Thyroid gland (tissue), 4 donors: ENCODE results near the gene KLKB1. TPM values are rescaled to one million over a fixed set of nuclear protein-coding genes. Genes with fewer than 3 reads are reported as not detected.

Experiments
- DNase-seq, 2 donors: peaks; one replicate each; pipeline ENCODE4 v3.0.0-alpha.2; 2019
- H3K27ac ChIP-seq, 3 donors: fragments of 200-600 bp; sonication (generic); 1 replicate in 2 of 3; 2 replicates in 1 of 3; pipeline ENCODE4 v1.5.1; 2016 to 2019; ENCODE audit warnings: mild to moderate bottlenecking in 1 of 3, moderate library complexity in 1 of 3
- H3K27me3 ChIP-seq: fragments of 200-600 bp; sonication (generic); one replicate; pipeline ENCODE4 v1.5.1; 2019
- H3K36me3 ChIP-seq, 2 donors: fragments of 200-600 bp; sonication (generic); one replicate each; pipeline ENCODE4 v1.5.1; 2016 to 2019
- H3K4me1 ChIP-seq, 2 donors: fragments of 200-600 bp; sonication (generic); one replicate each; pipeline ENCODE4 v1.5.1; 2017 to 2019
- H3K4me3 ChIP-seq, 3 donors: fragments of 200-600 bp; sonication (generic); replicated peaks in 1 of 3; 1 replicate in 2 of 3; 2 replicates in 1 of 3; pipeline ENCODE4 v1.5.1; 2016; ENCODE audit warnings: mild to moderate bottlenecking in 1 of 3
- H3K9me3 ChIP-seq: fragments of 200-600 bp; sonication (generic); one replicate; pipeline ENCODE4 v1.5.1; 2017
- CTCF ChIP-seq, 6 experiments: fragments of 200-600 bp in 3 of 6; fragments of 450-650 bp in 3 of 6; sonication (generic) in 3 of 6; IDR thresholded peaks; one replicate each; pipeline ENCODE4 v1.5.1; 2016 to 2019; ENCODE audit warnings: antibody characterized with exemption in 6 of 6, mild to moderate bottlenecking in 2 of 6, inconsistent platforms in 1 of 6, moderate library complexity in 1 of 6
- POLR2A ChIP-seq, 2 donors: fragments of 450-650 bp; IDR thresholded peaks; one replicate each; pipeline ENCODE4 v1.6.1; 2017; ENCODE audit warnings: antibody characterized with exemption in 2 of 2, mild to moderate bottlenecking in 2 of 2, moderate library complexity in 1 of 2
- WGBS, 2 donors: methylation state at CpG; one replicate each; pipeline ENCODE4 v1.1.5; 2017; 5-methylcytosine and 5-hydroxymethylcytosine counted together
- intact Hi-C: fragments of 100-400 bp; cut with DNase I; formaldehyde crosslinking; loops from one replicate; pipeline ENCODE4 v1.15.1; 2023
- total RNA-seq, 4 donors: library from RNA; depleted of rRNA; stranded (reverse); fragments of >200 nt; gene quantifications; one replicate each; pipeline ENCODE4 v1.2.3, GENCODE V29; 2016

The KLKB1 gene
- total RNA-seq, 4 donors from 2014 or later = 1.2 to 11.8 (median 2.3) TPM; not detected in 1

DNA sequence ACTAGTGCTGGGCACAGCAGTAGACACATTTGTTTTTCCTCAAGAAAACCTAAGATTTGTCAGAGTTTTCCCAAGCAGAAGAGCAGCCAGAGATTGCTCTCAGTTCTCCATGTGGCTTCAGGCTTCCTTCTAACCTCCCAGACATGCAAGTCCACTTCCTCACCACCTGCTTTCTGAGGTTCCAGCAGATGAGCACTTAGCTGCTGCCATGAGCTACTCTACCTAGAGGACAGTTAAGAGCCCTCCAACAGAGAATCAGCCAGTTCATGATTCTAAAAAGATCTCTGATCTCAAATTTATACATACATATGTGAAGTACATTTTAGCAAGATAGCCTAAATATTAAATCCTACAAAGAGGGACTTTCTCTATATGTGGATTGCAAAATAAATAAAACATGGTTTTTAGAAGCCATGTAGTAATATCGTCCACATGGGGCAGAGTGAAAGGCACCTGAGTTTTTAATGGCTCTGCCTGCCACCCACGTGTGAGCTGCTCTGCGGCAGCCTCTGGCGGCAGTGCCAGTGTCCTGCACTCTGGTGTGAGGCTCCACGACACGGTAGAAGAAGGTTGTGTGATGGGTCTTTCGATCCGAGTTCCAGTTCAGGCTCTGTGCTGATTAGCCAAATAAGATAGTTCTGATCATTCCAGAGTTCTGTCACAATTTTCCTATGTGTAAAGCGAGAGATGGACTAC, 25.6 kb upstream of the KLKB1 start:
- Histone ChIP-seq H3K27ac (no peak overlapping the region), H3K9me3 (no peaks in the 10 kb centered on the region), H3K4me1 (peaks cover 0 to 5% of the 10 kb centered on the region in 2 donors), H3K27me3 (no peaks in the 10 kb centered on the region), H3K4me3 (no peak overlapping the region), H3K36me3 (no peaks in the 10 kb centered on the region)
- WGBS, 2 donors = 47 to 55% methylated on average over 9 of the region's 9 CpGs
- DNase-seq = peak; percentile 31 to 37
- peak; percentile 10 to 59 (median 50) for TF ChIP-seq CTCF (IDR thresholded peaks at IDR 0.05)
- no peak for TF ChIP-seq POLR2A (IDR thresholded peaks at IDR 0.05)
- intact Hi-C loops = no loop called here

DNA sequence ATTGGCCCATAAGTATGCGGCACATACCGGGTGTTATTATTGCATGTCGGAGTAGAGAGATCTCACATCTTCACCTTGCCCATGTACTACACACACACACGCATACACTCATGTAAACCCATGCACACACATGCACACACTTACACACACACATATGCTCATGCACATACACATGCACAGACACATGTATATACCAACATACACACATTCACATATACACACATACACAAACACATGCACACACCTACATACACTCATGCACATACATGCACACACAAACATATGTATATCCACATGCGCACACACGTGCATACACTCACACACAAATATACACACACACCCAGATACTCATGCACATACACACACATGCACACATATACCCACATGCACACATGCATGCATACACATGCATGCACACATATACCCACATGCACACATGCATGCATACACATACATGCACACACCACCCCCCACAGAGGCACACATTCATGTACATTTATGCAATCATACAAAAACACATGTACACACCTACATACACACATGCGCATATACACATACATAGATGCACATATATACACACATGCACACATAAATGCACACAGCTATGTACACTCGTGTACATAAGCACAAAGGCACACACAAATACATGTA, 24.7 kb upstream of the KLKB1 start:
- 89 to 94% methylated on average over 8 of the region's 8 CpGs for WGBS, 2 donors
- intact Hi-C loops = no loop called here
- Histone ChIP-seq H3K27me3 (no peaks in the 10 kb centered on the region), H3K4me1 (peaks cover 0 to 5% of the 10 kb centered on the region in 2 donors), H3K9me3 (no peaks in the 10 kb centered on the region), H3K36me3 (no peaks in the 10 kb centered on the region), H3K4me3 (no peak overlapping the region), H3K27ac (no peak overlapping the region)
- TF ChIP-seq CTCF (IDR thresholded peaks at IDR 0.05) (no peak), POLR2A (IDR thresholded peaks at IDR 0.05) (no peak)
- DNase-seq = no peak

DNA sequence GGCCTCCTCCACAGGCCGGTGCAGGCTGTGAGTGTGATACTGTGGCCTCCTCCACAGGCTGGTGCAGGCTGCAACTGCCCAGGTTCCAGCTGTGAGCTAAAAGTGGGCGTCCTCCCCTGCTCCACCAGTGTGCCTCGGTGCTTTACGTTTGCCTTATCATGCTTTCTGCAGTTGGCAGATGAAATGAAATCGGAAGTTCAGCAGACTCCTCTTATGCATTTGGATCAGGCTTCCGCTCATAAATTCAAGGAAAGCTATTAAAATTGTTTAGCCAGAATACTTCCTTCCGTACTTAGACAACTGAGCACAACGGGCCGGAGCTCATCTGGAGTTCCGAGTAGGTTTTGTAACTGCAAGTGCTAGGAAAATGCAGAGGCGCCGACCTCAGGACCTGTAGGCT, 23.9 kb upstream of the KLKB1 start:
- whole genome bisulfite sequencing, 2 donors = 75 to 87% methylated on average over 9 to 12 of the region's 12 CpGs
- no peak for DNase-seq
- Histone ChIP-seq H3K27ac (no peak overlapping the region), H3K27me3 (no peaks in the 10 kb centered on the region), H3K4me1 (peaks cover 0 to 5% of the 10 kb centered on the region in 2 donors), H3K9me3 (no peaks in the 10 kb centered on the region), H3K4me3 (no peak overlapping the region), H3K36me3 (no peaks in the 10 kb centered on the region)
- intact Hi-C loops = no loop called here
- TF ChIP-seq POLR2A (IDR thresholded peaks at IDR 0.05) = no peak
- TF ChIP-seq CTCF (IDR thresholded peaks at IDR 0.05) = no peak

DNA sequence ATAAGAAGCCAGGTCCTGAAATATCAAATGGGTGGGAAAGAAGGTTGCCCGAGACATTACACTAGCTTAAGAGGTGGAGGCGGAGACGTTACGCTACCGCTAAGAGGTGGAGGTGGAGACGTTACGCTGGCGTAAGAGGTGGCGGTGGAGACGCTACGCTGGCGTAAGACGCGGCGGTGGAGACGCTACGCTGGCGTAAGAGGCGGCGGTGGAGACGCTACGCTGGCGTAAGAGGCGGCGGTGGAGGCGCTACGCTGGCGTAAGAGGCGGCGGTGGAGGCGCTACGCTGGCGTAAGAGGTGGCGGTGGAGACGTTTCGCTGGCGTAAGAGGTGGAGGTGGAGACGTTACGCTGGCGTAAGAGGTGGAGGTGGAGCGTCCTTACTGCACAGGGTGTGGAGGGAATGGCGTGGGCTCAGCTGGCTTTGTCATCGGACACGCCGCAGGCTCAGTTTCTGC, 23.2 kb upstream of the KLKB1 start:
- no peak for TF ChIP-seq CTCF (IDR thresholded peaks at IDR 0.05)
- TF ChIP-seq POLR2A (IDR thresholded peaks at IDR 0.05) = no peak
- intact Hi-C loops = no loop called here
- Histone ChIP-seq H3K4me1 (peaks cover 0 to 5% of the 10 kb centered on the region in 2 donors), H3K9me3 (no peaks in the 10 kb centered on the region), H3K4me3 (peak overlapping the region in 1 of 3 donors; percentile 8), H3K27me3 (no peaks in the 10 kb centered on the region), H3K27ac (peak overlapping the region in 1 of 3 donors; percentile 34), H3K36me3 (peaks cover 0 to 5% of the 10 kb centered on the region in 2 donors)
- DNase-seq = peak in 1 of 2 donors; percentile 57
- 71 to 85% methylated on average over 45 of the region's 45 CpGs for WGBS, 2 donors

DNA sequence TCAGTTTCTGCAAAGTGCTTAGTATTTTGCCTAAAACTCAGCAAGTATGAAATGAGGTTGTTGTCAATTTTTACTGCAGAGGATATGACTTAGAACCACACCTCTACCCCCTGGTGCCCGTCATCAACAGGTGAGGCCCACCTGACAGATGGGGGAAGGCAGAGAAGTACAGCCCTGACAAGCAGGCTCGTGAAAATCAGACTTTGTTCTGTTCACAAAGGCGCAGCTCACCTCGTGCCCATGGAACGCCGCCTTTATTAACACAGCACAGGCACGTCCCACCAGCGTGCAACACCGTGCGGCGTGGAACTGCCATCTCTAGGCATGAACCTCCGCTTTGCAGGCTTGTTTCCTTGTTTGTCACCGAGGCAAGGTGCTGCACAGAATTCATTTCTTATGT, 22.6 kb upstream of the KLKB1 start:
- intact Hi-C loops = no loop called here
- H3K27me3 ChIP-seq = no peaks in the 10 kb centered on the region

More for the DNA sequence above, 22.6 kb upstream of the KLKB1 start:
- 92 to 96% methylated on average over 13 of the region's 13 CpGs for WGBS, 2 donors
- peaks cover 0 to 5% of the 10 kb centered on the region in 2 donors for H3K4me1 ChIP-seq
- H3K27ac ChIP-seq = peak overlapping the region in 1 of 3 donors; percentile 34
- peaks cover 0 to 10% of the 10 kb centered on the region in 2 donors for H3K36me3 ChIP-seq
- TF ChIP-seq POLR2A (IDR thresholded peaks at IDR 0.05) (no peak), CTCF (IDR thresholded peaks at IDR 0.05) (no peak)
- no peak for DNase-seq
- no peaks in the 10 kb centered on the region for H3K9me3 ChIP-seq
- H3K4me3 ChIP-seq = peak overlapping the region in 1 of 3 donors; percentile 8
